Epidermal melanocyte (primary cell): ENCODE results near the gene UTP25.
A peak's percentile ranks its signal among the peaks of the same experiment; 100 is the strongest.
"Not testable (repeated sequence)": the region's sequence is repeated elsewhere in the genome, so short reads cannot be mapped to it uniquely, and the experiment has no call there.

ENCODE experiments used
- DNase-seq: peaks from one replicate; pipeline ENCODE4 v3.0.0; 2011; ENCODE audit warnings: low spot score; ENCODE audit not compliant: insufficient read length

Gene UTP25, protein sequence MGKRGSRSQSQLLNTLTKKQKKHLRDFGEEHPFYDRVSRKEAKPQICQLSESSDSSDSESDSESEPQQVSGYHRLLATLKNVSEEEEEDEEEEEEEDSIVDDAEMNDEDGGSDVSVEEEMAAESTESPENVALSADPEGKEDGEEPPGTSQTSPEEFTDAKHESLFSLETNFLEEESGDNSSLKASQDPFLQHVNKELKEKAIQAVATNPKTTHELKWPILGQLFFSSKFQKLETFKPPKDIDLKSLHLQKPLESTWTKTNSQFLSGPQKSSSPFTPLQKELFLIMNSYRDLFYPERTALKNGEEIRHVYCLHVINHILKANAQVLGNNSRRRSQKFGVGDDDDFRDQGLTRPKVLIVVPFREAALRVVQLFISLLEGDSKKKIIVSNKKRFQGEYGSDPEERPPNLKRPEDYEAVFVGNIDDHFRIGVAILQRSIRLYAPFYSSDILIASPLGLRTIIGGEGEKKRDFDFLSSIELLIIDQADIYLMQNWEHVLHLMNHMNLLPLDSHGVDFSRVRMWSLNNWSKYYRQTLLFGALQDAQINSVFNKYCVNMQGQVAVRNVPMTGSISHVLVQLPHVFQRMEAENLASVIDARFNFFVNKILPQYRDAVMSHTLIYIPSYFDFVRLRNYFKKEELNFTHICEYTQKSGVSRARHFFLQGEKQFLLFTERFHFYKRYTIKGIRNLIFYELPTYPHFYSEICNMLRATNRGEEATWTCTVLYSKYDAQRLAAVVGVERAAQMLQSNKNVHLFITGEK

GRCh38 chr1:209827384-209828262, at the start of gene UTP25:
UTP25 (plus strand) TSS chr1:209827972; CDS start chr1:209828064, 92 bp downstream.
- DNase-seq, result peak; percentile 82

DNA sequence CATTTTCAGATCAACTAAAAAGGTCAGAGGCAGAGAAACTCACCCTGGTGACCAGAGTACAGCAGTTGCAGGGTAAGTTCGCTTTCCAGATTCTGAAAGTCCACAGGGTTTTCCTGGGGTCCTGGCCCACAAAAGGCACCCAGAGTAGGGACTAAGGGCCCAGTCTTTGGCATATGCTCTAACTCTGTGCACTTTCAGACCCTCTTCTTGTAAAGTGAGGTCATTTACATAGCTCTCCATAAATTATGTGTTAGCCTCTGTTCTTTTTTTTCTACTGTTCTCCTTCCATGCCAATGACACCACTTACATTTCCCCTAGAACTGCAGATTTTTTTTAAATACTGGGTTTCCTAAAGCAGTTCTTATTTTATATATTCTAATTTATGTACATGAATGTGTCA, 49.7 kb upstream of the UTP25 start:
- DNase-seq, result no peak

- DNase-seq, result no peak
Measured at GRCh38 chr1:209780268-209780667, 47.5 kb upstream of the UTP25 start.

GRCh38 chr1:209783386-209783785, 44.4 kb upstream of the UTP25 start:
- DNase-seq, result no peak

- DNase-seq, result peak; percentile 94
Measured at GRCh38 chr1:209784265-209785169, 43.3 kb upstream of the UTP25 start, which contains the start of gene C1orf74. C1orf74 (minus strand) TSS chr1:209784559; CDS start chr1:209783634, 925 bp downstream.

DNA sequence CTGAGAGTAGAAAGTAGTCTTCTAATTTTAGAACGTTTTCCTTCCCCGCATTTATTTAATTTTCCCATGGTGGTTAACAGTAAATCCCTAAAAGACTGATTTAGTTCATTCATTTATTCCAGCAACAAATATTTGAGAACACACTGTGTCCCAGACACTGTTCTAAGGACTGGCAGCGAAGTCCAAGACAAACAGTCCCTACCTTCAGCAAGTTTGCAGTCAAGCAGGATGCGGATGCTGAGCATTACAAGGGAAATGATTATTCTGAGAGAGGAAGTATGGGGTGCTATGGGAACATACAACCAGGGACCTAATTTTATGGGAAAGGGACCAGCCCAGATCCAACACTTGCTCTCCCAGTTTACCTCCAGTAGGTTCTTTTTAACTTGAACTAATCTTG, 42.2 kb upstream of the UTP25 start:
- no peak for DNase-seq

- no peak for DNase-seq
Measured at GRCh38 chr1:209786146-209786545, 41.6 kb upstream of the UTP25 start.

GRCh38 chr1:209787551-209787950, 40.2 kb upstream of the UTP25 start:
- DNase-seq, result no peak

DNA sequence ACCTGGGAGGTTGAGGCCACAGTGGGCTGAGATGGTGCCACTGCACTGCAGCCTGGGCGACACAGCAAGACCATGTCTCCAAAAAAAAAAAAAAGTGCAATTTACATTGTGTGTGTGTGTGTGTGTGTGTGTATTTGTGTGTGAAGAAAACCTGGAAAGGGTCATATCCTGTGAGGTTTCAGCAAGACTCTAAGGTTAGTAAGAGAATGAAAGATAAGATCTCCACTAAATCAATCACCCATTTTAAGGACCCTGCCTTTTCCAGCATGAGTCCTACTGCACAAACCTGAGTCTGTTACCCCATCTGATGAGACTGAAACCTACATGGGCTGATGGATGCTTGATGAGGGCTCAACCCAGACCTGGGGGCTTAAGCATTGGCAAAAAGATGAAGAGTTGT, 38.5 kb upstream of the UTP25 start:
- no peak for DNase-seq

- no peak for DNase-seq
Measured at GRCh38 chr1:209790286-209791193, 37.2 kb upstream of the UTP25 start.

DNA sequence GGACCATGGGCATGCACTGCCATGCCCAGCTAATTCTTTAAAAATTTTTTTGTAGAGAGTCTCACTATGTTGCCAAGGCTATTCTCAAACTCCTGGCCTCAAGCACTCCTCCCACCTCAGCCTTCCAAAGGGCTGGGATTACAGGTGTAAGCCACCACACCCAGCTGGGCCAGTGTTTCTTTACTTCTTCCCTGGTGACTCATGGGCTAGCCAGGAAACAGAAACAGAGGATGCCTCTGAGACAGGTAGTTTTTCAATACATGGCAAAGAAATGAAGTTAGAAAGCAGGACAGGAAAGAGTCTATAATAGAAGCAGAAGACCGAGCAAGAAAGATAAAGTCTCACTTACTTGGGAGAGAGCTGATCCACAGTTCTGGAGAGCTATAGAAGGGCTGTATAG, 35.9 kb upstream of the UTP25 start:
- DNase-seq, result no peak

DNA sequence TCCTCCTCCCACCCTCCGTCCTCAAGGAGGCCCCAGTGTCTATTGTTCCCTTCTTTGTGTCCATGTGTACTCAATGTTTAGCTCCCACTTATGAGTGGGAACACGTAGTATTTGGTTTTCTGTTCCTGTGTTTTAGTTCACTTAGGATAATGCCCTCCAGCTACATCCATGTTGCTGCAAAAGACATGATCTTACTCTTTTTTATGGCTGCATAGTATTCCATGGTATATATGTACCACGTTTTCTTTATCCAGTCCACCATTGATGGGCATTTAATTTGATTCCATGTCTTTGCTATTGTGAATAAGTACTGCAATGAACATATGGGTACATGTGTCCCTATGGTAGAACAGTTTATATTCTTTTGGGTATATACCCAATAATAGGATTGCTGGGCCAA, 34.1 kb upstream of the UTP25 start:
- DNase-seq, result not testable (repeated sequence)

DNA sequence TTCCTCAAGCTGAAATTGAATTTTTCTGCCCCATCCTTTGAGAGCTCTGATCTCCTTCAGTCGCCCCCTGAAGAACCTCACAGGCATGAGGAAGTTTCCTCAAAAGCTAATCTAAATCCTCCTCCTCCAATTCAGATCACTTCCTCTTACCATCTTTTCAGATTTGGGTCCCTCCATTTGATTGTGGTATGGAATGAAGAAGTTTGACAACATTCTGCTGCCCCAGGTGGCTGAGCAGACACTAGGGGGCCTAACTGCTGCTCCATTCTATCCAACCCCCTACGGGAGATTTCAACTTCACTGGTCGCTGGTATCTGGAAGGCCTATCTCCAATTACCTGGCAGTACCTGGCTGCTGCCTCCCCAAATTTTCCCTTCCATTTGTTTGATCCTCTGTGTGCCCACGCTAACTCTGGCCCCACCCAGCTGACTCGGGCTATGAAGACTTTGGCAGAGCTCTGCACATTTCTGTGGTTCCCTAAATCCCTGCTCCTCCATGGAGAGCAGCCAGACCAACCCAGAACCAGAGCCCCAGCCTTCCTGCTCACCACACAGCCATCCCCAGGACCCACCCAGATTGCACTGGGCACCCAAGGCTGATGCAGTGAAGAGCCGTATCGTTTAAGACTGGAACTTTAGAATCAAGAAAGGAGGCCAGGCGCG, 29.7 kb upstream of the UTP25 start:
- DNase-seq, result no peak

DNA sequence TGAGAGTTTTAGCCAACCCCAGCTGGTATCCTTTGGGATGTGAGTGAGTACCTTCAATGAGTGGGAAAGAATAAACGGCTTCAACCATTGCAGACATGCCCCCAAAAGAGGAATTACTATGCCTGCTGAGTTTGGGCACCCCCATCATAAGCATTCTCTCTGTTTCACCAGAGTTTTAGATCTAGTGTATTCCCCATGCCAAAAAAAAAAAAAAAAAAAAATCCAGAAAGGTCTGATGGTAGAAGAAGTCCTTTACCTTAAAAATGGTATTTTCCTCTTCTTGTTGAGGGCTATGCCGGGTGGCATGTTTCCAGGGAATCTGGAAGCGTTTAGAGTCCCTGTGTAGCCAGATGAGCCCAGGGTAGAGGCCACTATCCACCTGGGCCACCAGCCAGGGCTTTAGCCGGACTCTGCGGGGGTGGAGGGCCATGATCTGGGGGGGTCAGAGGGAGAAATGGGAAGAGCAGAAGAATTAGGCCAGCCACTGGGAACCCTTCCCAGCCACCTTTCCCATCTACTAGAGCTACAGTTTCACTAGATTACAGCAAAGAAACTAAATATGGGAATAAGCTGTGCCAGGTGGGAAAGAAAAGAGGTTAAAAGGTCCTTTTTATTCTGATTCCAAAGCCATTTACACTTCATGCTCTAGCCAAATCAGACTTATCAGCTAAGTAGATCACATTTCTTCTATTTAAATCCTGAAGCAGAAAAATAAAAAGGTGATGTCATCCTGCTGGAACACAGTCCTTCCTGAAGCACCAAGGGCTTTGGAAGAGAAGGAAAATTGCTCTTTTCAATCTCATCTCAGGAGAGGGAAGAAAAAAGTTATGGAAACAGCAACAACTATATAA, 26.6 kb upstream of the UTP25 start:
- no peak for DNase-seq

- DNase-seq, result no peak
Measured at GRCh38 chr1:209802117-209802779, 25.5 kb upstream of the UTP25 start.

GRCh38 chr1:209802780-209803152, 25.0 kb upstream of the UTP25 start:
- no peak for DNase-seq

GRCh38 chr1:209803568-209803967, 24.2 kb upstream of the UTP25 start:
- no peak for DNase-seq
